ENCODE results near the gene INHA.

The INHA gene

GRCh38 chr2:219622472-219622871, 50.4 kb downstream of the INHA start (continued):
- TF ChIP-seq, protein P1, sequence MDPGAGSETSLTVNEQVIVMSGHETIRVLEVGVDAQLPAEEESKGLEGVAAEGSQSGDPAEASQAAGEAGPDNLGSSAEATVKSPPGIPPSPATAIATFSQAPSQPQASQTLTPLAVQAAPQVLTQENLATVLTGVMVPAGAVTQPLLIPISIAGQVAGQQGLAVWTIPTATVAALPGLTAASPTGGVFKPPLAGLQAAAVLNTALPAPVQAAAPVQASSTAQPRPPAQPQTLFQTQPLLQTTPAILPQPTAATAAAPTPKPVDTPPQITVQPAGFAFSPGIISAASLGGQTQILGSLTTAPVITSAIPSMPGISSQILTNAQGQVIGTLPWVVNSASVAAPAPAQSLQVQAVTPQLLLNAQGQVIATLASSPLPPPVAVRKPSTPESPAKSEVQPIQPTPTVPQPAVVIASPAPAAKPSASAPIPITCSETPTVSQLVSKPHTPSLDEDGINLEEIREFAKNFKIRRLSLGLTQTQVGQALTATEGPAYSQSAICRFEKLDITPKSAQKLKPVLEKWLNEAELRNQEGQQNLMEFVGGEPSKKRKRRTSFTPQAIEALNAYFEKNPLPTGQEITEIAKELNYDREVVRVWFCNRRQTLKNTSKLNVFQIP (CRISPR knock-in tag; IDR thresholded peaks at IDR 0.05; ENCODE audit: borderline replicate concordance, low read depth): no peak
- TF ChIP-seq BACH2 (CRISPR knock-in tag; IDR thresholded peaks at IDR 0.05; ENCODE audit: borderline replicate concordance) (no peak), OSR1 (CRISPR knock-in tag; IDR thresholded peaks at IDR 0.05) (no peak), CSDC2 (CRISPR knock-in tag; IDR thresholded peaks at IDR 0.05) (no peak)

DNA sequence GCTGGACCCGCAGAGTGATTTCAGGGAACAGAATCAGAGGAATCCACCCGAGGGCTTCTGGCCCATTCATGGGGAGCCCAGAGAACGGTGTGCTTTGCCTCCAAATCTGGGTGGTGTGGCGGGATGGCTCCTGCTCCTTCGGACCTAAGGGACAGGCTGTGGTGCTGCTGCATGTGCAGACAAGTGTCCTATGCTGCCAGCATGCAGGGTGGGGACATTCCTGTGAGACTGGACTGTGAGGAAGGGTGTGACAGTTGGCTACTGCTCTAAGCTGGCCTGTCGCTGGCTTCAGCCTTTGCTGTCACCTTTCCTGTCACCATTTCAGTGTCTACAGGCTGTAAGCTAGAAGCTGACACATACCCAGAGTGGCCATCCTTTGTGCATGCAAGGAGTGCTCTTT, 52.5 kb downstream of the INHA start:
- TF ChIP-seq ZNF565 (CRISPR knock-in tag; conservative IDR thresholded peaks at IDR 0.05; ENCODE audit: low read depth) (no peak), ZFP30 (CRISPR knock-in tag; IDR thresholded peaks at IDR 0.05) (no peak), ZC3H10 (CRISPR knock-in tag; IDR thresholded peaks at IDR 0.05) (no peak), CSDC2 (CRISPR knock-in tag; IDR thresholded peaks at IDR 0.05) (no peak)
- ATAC-seq: no peak

- no peak for TF ChIP-seq CSRNP3 (CRISPR knock-in tag; IDR thresholded peaks at IDR 0.05)
- ATAC-seq: no peak
Measured at GRCh38 chr2:219625179-219625578, 53.1 kb downstream of the INHA start.
